ENCODE results near the gene PLEKHM2. TPM values are rescaled to one million over a fixed set of nuclear protein-coding genes. Genes with fewer than 3 reads are reported as not detected.
"Not testable (repeated sequence)": the region's sequence is repeated elsewhere in the genome, so short reads cannot be mapped to it uniquely, and the experiment has no call there.

Gene PLEKHM2, protein sequence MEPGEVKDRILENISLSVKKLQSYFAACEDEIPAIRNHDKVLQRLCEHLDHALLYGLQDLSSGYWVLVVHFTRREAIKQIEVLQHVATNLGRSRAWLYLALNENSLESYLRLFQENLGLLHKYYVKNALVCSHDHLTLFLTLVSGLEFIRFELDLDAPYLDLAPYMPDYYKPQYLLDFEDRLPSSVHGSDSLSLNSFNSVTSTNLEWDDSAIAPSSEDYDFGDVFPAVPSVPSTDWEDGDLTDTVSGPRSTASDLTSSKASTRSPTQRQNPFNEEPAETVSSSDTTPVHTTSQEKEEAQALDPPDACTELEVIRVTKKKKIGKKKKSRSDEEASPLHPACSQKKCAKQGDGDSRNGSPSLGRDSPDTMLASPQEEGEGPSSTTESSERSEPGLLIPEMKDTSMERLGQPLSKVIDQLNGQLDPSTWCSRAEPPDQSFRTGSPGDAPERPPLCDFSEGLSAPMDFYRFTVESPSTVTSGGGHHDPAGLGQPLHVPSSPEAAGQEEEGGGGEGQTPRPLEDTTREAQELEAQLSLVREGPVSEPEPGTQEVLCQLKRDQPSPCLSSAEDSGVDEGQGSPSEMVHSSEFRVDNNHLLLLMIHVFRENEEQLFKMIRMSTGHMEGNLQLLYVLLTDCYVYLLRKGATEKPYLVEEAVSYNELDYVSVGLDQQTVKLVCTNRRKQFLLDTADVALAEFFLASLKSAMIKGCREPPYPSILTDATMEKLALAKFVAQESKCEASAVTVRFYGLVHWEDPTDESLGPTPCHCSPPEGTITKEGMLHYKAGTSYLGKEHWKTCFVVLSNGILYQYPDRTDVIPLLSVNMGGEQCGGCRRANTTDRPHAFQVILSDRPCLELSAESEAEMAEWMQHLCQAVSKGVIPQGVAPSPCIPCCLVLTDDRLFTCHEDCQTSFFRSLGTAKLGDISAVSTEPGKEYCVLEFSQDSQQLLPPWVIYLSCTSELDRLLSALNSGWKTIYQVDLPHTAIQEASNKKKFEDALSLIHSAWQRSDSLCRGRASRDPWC
- total RNA-seq (2014; rRNA removed), result 31.9 and 37.0 TPM in 2 replicates
- polyA plus RNA-seq (2012), result 45.8 TPM

GRCh38 chr1:15684042-15684461 is at the start of gene PLEKHM2:
TSS of gene PLEKHM2 (plus strand) at chr1:15684320. CDS start at chr1:15684559, 239 bp downstream.
- DNase-seq (ENCODE audit: low read depth), result no peak

DNA sequence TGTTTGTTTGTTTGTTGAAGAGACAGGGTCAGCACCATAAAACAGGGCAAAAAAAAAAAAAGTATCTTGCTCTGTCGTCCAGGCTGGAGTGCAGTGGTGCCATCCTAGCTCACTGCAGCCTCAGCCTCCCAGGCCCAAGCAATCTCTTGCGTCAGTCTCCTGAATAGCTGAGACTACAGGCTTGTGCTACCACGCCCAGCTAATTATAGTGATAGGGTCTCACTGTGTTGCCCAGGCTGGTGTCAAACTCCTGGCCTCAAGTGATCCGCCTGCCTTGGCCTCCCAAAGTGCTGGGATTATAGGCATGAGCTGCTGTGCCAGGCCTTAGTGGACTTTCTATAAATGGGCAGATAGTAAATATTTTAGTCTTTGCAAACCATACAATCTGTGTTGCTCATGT is 47.7 kb upstream of the PLEKHM2 start:
- no peak for DNase-seq (ENCODE audit: low read depth)

GRCh38 chr1:15637826-15638225 is 46.3 kb upstream of the PLEKHM2 start:
- DNase-seq (ENCODE audit: low read depth), result no peak

GRCh38 chr1:15639262-15639661 is 44.9 kb upstream of the PLEKHM2 start:
- no peak for DNase-seq (ENCODE audit: low read depth)

DNA sequence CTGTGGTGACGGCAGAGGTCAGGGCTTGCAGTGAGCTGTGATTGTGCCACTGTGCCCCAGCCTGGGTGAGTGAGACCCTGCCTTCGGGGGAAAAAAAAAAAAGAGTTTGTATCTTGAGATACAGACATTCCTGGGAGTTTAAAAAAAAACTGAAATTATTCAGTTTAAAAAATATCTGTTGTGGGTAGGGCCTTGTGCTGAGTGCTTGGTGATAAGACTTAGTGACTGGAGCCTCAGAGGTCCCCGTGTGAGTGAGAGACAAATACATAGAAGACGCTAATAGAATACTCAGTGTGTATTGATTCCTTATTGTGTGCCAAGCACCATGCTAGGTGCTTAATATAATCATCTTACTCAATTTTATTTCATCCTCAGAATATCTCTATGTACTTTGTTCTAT is 44.2 kb upstream of the PLEKHM2 start:
- DNase-seq (ENCODE audit: low read depth), result no peak

DNA sequence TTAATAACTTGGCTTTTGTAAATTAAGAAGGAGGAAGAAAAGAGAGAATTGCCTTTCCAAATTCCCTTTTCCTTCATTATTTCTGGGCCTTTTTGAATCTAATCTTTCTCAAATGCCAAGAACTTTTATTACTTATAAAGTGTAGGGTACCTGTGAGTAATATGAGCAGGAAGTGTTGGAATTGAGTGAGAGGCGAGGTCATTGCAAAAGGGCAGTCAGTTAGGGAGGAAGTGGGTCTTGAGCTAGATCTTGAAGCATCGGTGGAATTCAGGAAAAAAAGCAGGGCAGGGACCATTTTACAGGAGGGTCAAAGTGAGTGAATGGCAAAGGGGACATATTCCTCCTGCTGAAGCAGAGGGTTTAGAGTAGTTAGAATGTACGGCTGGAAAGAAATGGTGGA is 43.5 kb upstream of the PLEKHM2 start:
- no peak for DNase-seq (ENCODE audit: low read depth)

DNA sequence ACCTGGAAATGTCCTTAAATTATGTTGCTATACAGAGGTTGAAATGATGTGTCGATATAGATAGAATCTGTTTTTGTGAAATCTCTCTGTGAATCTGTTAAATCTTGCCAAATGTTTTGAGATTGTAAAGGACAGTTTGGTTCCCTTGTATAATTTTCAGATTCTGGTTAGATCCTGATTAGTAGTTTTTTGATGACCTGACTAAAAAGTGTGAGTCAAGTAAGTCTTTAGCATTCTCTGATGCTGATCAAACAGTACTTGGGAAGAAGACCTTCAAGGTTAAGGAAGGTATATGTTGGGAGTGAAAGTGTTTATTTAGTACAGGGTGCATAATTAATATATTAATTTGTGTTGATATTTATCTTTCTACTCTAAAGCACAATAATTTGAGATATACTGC is 34.2 kb upstream of the PLEKHM2 start:
- DNase-seq (ENCODE audit: low read depth), result no peak

DNA sequence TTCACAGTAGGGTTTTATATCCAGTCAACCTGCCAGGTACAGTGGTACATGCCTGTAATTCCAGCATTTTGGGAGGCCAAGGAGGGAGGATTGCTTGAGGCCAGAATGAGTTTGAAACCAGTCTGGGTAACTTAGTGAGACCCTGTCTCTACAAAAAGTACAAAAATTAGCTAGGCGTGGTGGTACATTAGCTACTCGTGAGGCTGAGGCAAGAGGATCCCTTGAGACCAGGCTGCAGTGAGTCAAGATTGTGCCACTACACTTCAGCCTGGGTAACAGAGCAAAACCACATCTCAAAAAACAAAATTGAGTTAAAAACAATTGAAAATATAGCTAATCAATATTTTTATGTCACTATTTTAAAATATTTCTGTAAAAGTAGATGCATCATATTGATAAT is 33.7 kb upstream of the PLEKHM2 start:
- DNase-seq (ENCODE audit: low read depth), result peak; percentile 22

DNA sequence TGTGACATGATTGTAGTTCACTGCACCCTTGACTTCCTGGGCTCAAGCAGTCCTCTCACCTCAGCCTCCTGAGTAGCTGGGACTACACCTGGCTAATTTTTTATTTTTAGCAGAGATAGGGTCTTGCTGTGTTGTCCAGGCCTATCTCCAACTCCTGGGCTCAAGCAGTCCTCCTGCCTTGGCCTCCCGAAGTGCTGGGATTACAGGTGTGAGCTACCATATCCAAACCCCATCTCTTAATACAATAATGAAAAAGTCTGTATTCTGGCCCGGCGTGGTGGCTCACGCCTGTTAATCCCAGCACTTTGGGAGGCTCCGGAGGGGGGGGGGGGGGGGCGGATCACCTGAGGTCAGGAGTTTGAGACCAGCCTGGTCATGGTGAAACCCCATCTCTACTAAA is 32.0 kb upstream of the PLEKHM2 start:
- DNase-seq (ENCODE audit: low read depth), result not testable (repeated sequence)

GRCh38 chr1:15654091-15654690 is 29.9 kb upstream of the PLEKHM2 start:
- DNase-seq (ENCODE audit: low read depth), result no peak

- DNase-seq (ENCODE audit: low read depth), result no peak
Observed at GRCh38 chr1:15656464-15656863, 27.7 kb upstream of the PLEKHM2 start.

GRCh38 chr1:15657021-15657420 is 27.1 kb upstream of the PLEKHM2 start:
- DNase-seq (ENCODE audit: low read depth), result no peak

GRCh38 chr1:15660151-15660550 is 24.0 kb upstream of the PLEKHM2 start:
- DNase-seq (ENCODE audit: low read depth), result no peak

- no peak for DNase-seq (ENCODE audit: low read depth)
Observed at GRCh38 chr1:15662477-15662876, 21.6 kb upstream of the PLEKHM2 start.

DNA sequence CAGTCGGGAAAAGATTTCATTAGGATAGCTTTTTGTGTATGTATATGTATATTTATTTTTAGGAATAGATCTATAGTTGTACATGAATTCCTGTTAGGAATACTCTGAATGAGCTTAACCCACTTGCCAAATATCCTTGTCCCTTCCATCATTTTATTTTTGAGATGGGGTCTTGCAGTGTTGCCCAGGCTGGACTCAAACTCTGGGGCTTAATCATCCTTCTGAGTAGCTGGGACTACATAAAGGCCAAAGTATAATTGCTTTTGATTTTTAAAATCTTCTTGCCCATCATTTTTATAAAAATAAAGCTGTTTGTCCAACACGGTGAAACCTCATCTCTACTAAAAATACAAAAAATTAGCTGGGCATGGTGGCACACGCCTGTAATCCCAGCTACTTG is 20.2 kb upstream of the PLEKHM2 start:
- DNase-seq (ENCODE audit: low read depth), result no peak

GRCh38 chr1:15667362-15667761 is 16.8 kb upstream of the PLEKHM2 start:
- DNase-seq (ENCODE audit: low read depth), result no peak

- DNase-seq (ENCODE audit: low read depth), result no peak
Observed at GRCh38 chr1:15668089-15668754, 15.9 kb upstream of the PLEKHM2 start.

DNA sequence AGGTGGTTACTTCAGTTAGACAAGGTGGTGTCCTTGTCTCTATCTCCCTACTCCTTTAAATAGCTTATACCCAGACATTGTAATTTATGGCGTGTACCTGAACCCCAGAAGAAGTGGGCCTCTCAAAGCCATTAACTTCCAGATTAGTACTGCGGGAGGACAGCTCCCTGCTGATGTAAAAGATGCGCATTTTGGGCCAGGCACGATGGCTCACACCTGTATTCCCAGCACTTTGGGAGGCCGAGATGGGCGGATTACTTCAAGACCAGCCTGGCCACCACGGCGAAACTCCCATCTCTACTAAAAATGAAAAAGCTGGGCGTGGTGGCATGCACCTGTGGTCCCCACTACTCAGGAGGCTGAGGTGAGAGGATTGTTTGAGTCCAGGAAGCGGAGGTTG is 15.0 kb upstream of the PLEKHM2 start:
- DNase-seq (ENCODE audit: low read depth), result no peak

GRCh38 chr1:15669864-15670263 is 14.3 kb upstream of the PLEKHM2 start:
- no peak for DNase-seq (ENCODE audit: low read depth)

GRCh38 chr1:15671430-15671829 is 12.7 kb upstream of the PLEKHM2 start:
- DNase-seq (ENCODE audit: low read depth), result no peak

Measured in LHCN-M2 (cell line).